ENCODE measurements around the gene ERG28.

DNA sequence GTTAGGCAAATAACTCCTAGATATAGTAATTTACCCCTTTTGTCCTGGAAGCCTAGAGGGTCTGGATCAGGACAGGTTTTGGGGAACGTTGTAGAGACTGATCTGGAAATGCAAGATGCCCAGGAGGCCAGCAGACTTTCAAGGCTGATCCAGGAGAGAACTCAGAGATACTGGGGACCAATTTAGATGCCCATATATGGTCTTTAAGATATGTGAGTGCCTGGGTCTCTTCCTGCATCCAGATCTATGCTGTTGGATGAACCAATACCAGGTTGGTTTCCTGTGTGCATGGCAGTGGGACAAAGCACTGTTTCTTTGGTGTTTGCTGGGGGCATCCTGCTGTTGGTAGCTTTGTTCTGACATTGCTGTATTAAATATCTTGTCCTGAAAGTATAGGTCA, 5.4 kb downstream of the ERG28 start:
- TF ChIP-seq EZH2phosphoT487 (IDR thresholded peaks at IDR 0.05; ENCODE audit: insufficient read depth, low read depth) (no peak), EZH2 (IDR thresholded peaks at IDR 0.05; ENCODE audit: insufficient read depth, poor library complexity, severe bottlenecking) (no peak)
